MM.1S (cell line): ENCODE results near the gene RPP40.
"Not testable (repeated sequence)": the region's sequence is repeated elsewhere in the genome, so short reads cannot be mapped to it uniquely, and the experiment has no call there.

ENCODE experiments used
- CTCF ChIP-seq: fragments of 300-600 bp; sonication (generic); IDR thresholded peaks from 2 replicates; pipeline ENCODE4 v1.5.1; 2016; ENCODE audit warnings: antibody characterized with exemption, low read length, mixed read lengths
- EZH2 ChIP-seq: fragments of 300-600 bp; sonication (generic); optimal IDR thresholded peaks from 2 replicates; pipeline ENCODE3; 2017; ENCODE audit warnings: low read depth, mild to moderate bottlenecking, antibody characterized with exemption, low read length, mixed read lengths
- EZH2phosphoT487 ChIP-seq: fragments of 300-600 bp; sonication (generic); IDR thresholded peaks from 2 replicates; pipeline ENCODE4 v1.6.1; 2018; ENCODE audit warnings: antibody characterized with exemption, low read length

DNA sequence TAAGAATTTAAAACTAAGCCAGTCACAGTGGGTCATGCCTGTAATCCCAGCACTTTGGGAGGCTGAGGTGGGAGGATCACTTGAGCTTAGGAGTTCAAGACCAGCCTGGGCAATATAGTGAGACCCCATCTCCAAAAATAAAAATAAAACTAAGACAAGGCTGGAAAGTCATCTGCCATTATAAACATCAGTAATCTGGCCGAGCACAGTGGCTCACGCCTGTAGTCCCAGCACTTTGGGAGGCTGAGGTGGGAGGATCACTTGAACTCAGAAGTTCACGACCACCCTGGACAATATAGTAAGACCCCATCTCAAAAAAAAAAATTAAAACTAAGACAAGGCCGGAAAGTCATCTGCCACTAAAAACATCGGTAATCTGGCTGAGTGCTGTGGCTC is 1.2 kb upstream of the RPP40 start:
- not testable (repeated sequence) for TF ChIP-seq CTCF, EZH2, EZH2phosphoT487
